PFSK-1 (cell line): Measurements from ENCODE around the gene UTP11.

Experiments used
- POLR2AphosphoS5 ChIP-seq: IDR thresholded peaks from 2 replicates; pipeline ENCODE4 v1.6.1; 2012; ENCODE audit warnings: low read depth, mild to moderate bottlenecking, control low read depth, low read length, moderate library complexity
- SIN3A ChIP-seq: IDR thresholded peaks from 2 replicates; pipeline ENCODE4 v1.6.1; 2012; ENCODE audit warnings: mild to moderate bottlenecking, low read length, moderate library complexity, borderline replicate concordance; ENCODE audit not compliant: insufficient read depth
- TAF1 ChIP-seq: IDR thresholded peaks from 2 replicates; pipeline ENCODE4 v1.6.1; 2012; ENCODE audit warnings: low read length, control low read depth, borderline replicate concordance; ENCODE audit not compliant: insufficient read depth
- TF ChIP-seq, protein P1 (sequence below), 2 experiments: IDR thresholded peaks; 2 replicates each; pipeline versions ENCODE4 v1.6.1 to v1.8.0; 2011 to 2012; ENCODE audit warnings: low read depth in 2 of 2, low read length in 2 of 2, control low read depth in 1 of 2, inconsistent platforms in 1 of 2, mild to moderate bottlenecking in 1 of 2, moderate library complexity in 1 of 2; ENCODE audit not compliant: insufficient read depth in 1 of 2

DNA sequence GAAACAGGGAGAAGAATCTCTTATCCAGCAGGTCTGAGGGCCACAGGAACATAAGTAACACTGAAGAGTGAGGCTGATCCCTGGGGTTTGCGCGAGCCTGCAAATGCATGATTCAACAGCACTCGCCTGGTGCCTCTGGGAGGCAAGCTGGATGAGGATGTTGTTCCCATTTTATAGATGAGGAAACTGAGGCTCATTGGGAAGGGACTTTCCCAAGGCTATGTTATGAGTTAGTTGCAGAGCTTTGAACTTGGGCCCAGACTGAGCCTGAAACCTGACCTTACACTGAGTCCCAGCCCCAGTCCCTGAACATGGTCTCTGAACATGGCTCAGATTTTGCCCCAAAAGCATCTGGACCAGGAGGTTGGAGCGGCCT is 61.8 kb downstream of the UTP11 start:
- no peak for TF ChIP-seq POLR2AphosphoS5
- TF ChIP-seq, protein P1, sequence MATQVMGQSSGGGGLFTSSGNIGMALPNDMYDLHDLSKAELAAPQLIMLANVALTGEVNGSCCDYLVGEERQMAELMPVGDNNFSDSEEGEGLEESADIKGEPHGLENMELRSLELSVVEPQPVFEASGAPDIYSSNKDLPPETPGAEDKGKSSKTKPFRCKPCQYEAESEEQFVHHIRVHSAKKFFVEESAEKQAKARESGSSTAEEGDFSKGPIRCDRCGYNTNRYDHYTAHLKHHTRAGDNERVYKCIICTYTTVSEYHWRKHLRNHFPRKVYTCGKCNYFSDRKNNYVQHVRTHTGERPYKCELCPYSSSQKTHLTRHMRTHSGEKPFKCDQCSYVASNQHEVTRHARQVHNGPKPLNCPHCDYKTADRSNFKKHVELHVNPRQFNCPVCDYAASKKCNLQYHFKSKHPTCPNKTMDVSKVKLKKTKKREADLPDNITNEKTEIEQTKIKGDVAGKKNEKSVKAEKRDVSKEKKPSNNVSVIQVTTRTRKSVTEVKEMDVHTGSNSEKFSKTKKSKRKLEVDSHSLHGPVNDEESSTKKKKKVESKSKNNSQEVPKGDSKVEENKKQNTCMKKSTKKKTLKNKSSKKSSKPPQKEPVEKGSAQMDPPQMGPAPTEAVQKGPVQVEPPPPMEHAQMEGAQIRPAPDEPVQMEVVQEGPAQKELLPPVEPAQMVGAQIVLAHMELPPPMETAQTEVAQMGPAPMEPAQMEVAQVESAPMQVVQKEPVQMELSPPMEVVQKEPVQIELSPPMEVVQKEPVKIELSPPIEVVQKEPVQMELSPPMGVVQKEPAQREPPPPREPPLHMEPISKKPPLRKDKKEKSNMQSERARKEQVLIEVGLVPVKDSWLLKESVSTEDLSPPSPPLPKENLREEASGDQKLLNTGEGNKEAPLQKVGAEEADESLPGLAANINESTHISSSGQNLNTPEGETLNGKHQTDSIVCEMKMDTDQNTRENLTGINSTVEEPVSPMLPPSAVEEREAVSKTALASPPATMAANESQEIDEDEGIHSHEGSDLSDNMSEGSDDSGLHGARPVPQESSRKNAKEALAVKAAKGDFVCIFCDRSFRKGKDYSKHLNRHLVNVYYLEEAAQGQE (IDR thresholded peaks at IDR 0.05; ENCODE audit: insufficient read depth in 1 of 2, low read depth in 2 of 2, low read length in 2 of 2), result no peak
- no peak for TF ChIP-seq TAF1
- no peak for TF ChIP-seq SIN3A
